Tibial nerve (tissue), 4 donors: ENCODE data around the gene ODAD3. TPM values are rescaled to one million over a fixed set of nuclear protein-coding genes. Genes with fewer than 3 reads are reported as not detected.

ENCODE experiments used
- DNase-seq, 2 donors: peaks; one replicate each; pipeline ENCODE4 v3.0.0-alpha.2; 2019; ENCODE audit warnings: low spot score in 2 of 2
- H3K27ac ChIP-seq, 4 donors: fragments of 200-600 bp; sonication (generic) in 3 of 4; one replicate each; pipeline ENCODE4 v1.5.1; 2017 to 2019; ENCODE audit warnings: mild to moderate bottlenecking in 1 of 4
- H3K27me3 ChIP-seq, 2 donors: fragments of 200-600 bp; sonication (generic) in 1 of 2; one replicate each; pipeline versions ENCODE4 v1.5.1 to v1.6.0; 2017 to 2019
- H3K36me3 ChIP-seq, 3 donors: fragments of 200-600 bp; sonication (generic); one replicate each; pipeline ENCODE4 v1.5.1; 2018 to 2019
- H3K4me1 ChIP-seq, 4 donors: fragments of 200-600 bp; sonication (generic) in 3 of 4; one replicate each; pipeline ENCODE4 v1.5.1; 2017 to 2019
- H3K4me3 ChIP-seq, 4 donors: fragments of 200-600 bp; sonication (generic) in 3 of 4; one replicate each; pipeline ENCODE4 v1.5.1; 2017 to 2019; ENCODE audit warnings: mild to moderate bottlenecking in 1 of 4, moderate library complexity in 1 of 4
- H3K9me3 ChIP-seq, 4 donors: fragments of 200-600 bp; sonication (generic) in 3 of 4; one replicate each; pipeline ENCODE4 v1.5.1; 2017 to 2019
- EP300 ChIP-seq, 2 donors: sonication (generic); formaldehyde crosslinking; IDR thresholded peaks; one replicate each; pipeline ENCODE4 v1.6.1; 2017; ENCODE audit warnings: antibody characterized with exemption in 2 of 2, mild to moderate bottlenecking in 1 of 2
- POLR2A ChIP-seq, 2 donors: fragments of 450-650 bp; IDR thresholded peaks; one replicate each; pipeline ENCODE4 v1.6.1; 2017; ENCODE audit warnings: antibody characterized with exemption in 2 of 2, mild to moderate bottlenecking in 2 of 2, moderate library complexity in 2 of 2
- WGBS, 2 donors: methylation state at CpG; one replicate each; pipeline ENCODE4 v1.1.5; 2018; 5-methylcytosine and 5-hydroxymethylcytosine counted together
- total RNA-seq, 4 donors: library from RNA; depleted of rRNA; stranded (reverse); fragments of >200 nt; gene quantifications; one replicate each; pipeline ENCODE4 v1.1.0, GENCODE V29; 2016
- TF ChIP-seq, protein P1 (sequence below), 5 experiments: fragments of 200-600 bp in 3 of 5; fragments of 450-650 bp in 2 of 5; sonication (generic) in 3 of 5; IDR thresholded peaks; one replicate each; pipeline ENCODE4 v1.5.1; 2016 to 2019; ENCODE audit warnings: antibody characterized with exemption in 5 of 5, mild to moderate bottlenecking in 3 of 5, moderate library complexity in 2 of 5

The ODAD3 gene
- total RNA-seq, 4 donors from 2014 or later, result 0.42 to 1.3 TPM; not detected in 2

DNA sequence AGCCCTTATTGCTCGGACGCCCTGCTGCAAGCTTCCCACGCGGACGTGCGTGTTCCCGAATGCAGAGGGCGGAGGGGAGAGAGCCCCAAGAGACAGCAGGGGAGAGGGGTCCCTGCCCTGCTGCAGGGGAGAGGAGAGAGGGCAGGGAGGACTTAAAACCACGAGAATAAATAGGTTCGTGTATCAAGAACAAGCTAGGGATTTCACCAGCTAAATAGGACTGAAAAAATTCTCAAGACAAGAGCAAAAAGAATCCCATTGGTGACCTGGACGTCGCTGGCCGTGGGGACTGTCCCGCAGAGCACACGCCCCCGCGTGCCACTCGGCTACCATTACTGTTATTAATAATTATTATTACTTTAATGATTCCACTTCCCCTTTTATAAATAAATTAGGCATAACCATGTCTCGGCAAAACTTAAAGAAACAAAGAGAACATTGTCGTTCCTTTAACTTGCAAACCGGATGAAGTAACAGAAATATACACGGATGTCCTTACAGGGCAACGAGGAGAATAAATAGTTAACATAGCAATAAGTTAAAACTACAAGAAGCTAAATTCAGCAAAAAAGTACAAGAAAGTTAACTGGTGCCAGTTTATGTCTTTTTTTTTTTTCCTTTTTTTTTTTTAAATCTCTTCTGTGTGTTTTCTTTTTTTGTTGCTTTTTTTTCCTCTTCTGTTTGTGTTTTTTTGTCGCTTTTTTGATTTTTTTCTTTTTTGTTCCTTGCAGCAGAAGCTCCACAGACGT lies 17.1 kb upstream of the ODAD3 start:
- Histone ChIP-seq H3K4me3 (no peak overlapping the region), H3K4me1 (peaks cover 0 to 16% (median 2%) of the 10 kb centered on the region in 4 donors), H3K36me3 (peaks cover 0 to 41% (median 7%) of the 10 kb centered on the region in 3 donors), H3K9me3 (no peaks in the 10 kb centered on the region), H3K27me3 (peaks cover 0 to 17% of the 10 kb centered on the region in 2 donors), H3K27ac (no peak overlapping the region)
- 13 to 16% methylated on average over 25 of the region's 25 CpGs for WGBS, 2 donors
- DNase-seq, result no peak
- TF ChIP-seq, protein P1, sequence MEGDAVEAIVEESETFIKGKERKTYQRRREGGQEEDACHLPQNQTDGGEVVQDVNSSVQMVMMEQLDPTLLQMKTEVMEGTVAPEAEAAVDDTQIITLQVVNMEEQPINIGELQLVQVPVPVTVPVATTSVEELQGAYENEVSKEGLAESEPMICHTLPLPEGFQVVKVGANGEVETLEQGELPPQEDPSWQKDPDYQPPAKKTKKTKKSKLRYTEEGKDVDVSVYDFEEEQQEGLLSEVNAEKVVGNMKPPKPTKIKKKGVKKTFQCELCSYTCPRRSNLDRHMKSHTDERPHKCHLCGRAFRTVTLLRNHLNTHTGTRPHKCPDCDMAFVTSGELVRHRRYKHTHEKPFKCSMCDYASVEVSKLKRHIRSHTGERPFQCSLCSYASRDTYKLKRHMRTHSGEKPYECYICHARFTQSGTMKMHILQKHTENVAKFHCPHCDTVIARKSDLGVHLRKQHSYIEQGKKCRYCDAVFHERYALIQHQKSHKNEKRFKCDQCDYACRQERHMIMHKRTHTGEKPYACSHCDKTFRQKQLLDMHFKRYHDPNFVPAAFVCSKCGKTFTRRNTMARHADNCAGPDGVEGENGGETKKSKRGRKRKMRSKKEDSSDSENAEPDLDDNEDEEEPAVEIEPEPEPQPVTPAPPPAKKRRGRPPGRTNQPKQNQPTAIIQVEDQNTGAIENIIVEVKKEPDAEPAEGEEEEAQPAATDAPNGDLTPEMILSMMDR (IDR thresholded peaks at IDR 0.05), result no peak
- TF ChIP-seq EP300 (IDR thresholded peaks at IDR 0.05) (no peak), POLR2A (IDR thresholded peaks at IDR 0.05) (no peak)

DNA sequence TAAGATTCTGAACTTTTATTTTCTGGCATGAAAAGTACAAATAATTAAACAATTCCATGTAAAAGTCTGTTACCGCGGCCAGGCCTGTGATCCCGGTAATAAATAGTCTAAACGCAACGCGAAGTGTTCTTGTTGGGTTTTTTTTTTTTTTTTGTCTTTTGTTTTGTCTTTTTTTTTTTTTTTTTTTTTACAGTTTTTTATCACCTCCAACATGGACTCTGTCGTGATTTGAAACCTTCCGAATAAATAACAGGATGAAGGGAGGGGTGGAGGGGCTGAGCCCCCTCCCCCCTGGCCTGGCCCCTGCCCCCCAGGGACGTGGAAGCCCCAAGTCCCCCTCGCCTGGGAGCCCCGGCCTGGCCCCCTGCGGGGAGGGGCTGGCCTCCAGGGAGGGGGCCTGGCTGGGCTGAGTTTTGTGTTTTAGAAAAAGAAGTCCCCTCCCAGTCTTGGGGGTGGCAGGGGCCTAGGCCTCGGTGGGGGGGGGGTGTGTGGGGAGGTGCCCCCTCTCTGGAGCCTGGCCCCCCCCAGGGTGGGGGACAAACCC lies 16.5 kb upstream of the ODAD3 start:
- peaks cover 0 to 17% of the 10 kb centered on the region in 2 donors for H3K27me3 ChIP-seq
- H3K27ac ChIP-seq, result no peak overlapping the region
- 22 to 26% methylated on average over 11 to 13 of the region's 13 CpGs for WGBS, 2 donors
- TF ChIP-seq, protein P1 (IDR thresholded peaks at IDR 0.05), result no peak
- TF ChIP-seq EP300 (IDR thresholded peaks at IDR 0.05) (no peak), POLR2A (IDR thresholded peaks at IDR 0.05) (no peak)
- DNase-seq, result no peak
- no peak overlapping the region for H3K4me3 ChIP-seq
- H3K4me1 ChIP-seq, result peaks cover 0 to 16% (median 2%) of the 10 kb centered on the region in 4 donors
- no peaks in the 10 kb centered on the region for H3K9me3 ChIP-seq
- peaks cover 0 to 47% (median 10%) of the 10 kb centered on the region in 3 donors for H3K36me3 ChIP-seq

DNA sequence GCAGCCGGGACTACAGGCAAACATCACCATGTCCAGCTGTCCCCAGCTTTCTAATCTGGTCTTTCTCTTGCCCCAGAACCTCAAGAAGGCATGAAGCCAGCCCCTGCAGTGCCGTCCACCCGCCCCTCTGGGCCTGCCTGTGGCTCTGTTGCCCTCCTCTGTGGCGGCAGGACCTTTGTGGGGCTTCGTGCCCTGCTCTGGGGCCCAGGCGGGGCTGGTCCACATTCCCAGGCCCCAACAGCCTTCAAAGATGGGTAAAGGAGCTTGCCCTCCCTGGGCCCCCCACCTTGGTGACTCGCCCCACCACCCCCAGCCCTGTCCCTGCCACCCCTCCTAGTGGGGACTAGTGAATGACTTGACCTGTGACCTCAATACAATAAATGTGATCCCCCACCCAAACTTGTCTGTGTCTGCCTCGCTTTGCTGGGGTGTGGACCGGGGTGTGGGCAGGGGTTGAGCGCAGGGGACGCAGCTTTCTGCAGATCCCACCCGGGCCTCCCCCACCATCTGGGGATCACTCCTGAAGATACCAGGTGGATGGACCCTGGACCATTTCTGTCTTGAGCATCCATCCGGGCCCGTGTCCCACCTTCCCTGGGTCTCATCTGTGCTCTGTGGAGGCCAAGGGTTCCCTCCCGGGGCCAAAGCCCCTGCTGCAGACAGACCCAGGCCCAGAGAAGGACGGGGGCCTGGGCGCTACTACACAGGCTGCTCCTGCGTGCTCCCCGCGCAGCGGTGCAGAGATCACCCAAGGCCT lies 15.8 kb upstream of the ODAD3 start:
- 78 to 80% methylated on average over 20 to 21 of the region's 21 CpGs for WGBS, 2 donors
- no peak for TF ChIP-seq EP300 (IDR thresholded peaks at IDR 0.05)
- TF ChIP-seq, protein P1 (IDR thresholded peaks at IDR 0.05), result no peak
- no peak for TF ChIP-seq POLR2A (IDR thresholded peaks at IDR 0.05)
- no peak overlapping the region for H3K4me3 ChIP-seq
- H3K27ac ChIP-seq, result no peak overlapping the region
- H3K27me3 ChIP-seq, result peaks cover 0 to 17% of the 10 kb centered on the region in 2 donors
- H3K9me3 ChIP-seq, result no peaks in the 10 kb centered on the region
- H3K4me1 ChIP-seq, result peaks cover 0 to 16% (median 2%) of the 10 kb centered on the region in 4 donors
- DNase-seq, result no peak
- H3K36me3 ChIP-seq, result peaks cover 0 to 54% (median 10%) of the 10 kb centered on the region in 3 donors

DNA sequence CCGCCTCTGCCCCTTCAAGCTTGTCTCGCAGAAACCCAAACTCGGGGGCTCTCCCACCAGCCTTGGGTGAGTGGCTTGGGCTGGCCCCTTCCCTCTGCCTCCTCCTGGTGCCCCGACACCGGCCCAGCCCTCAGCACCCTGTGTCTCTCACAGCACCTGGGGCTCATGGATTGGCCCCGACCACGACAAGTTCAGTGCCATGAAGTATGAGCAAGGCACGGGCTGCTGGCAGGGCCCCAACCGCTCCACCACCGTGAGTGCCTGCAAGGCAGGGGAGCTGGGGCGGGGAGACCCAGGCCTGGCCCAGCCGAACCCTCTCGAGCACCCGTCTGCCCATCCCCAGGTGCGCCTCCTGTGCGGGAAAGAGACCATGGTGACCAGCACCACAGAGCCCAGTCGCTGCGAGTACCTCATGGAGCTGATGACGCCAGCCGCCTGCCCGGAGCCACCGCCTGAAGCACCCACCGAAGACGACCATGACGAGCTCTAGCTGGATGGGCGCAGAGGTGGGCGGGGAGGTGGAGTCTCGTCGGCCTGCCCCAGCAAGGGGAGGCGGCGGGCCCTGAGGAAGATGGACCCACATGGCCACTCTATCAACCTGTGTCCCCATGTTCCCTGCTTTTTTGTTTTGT lies 14.1 kb upstream of the ODAD3 start:
- H3K9me3 ChIP-seq, result no peaks in the 10 kb centered on the region
- peaks cover 0 to 71% (median 13%) of the 10 kb centered on the region in 3 donors for H3K36me3 ChIP-seq
- no peak overlapping the region for H3K27ac ChIP-seq
- no peak for TF ChIP-seq EP300 (IDR thresholded peaks at IDR 0.05)
- 93% methylated on average over 27 of the region's 31 CpGs for WGBS, 2 donors
- H3K27me3 ChIP-seq, result peaks cover 0 to 17% of the 10 kb centered on the region in 2 donors
- no peak for DNase-seq
- H3K4me1 ChIP-seq, result peaks cover 0 to 16% (median 2%) of the 10 kb centered on the region in 4 donors
- H3K4me3 ChIP-seq, result no peak overlapping the region

DNA sequence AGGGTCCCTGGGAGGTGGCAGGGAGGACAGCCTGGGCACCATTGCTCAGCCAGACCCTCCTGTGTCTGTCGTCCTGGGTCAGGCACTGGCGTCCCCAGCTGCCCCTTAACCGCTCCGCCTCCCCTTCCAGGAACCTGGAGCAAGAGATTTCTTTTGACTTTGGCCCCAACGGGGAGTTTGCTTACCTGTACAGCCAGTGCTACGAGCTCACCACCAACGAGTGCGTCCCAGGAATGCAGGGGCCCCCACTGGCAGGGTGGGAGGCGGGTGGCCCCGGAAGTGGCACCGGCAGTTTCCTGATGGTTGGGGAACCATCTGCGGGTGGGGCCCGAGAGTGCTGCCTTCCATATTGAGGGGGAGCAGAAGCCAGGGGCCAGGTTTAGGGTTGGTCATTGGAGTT lies 13.5 kb upstream of the ODAD3 start:
- H3K36me3 ChIP-seq, result peaks cover 0 to 77% (median 13%) of the 10 kb centered on the region in 3 donors

More for the DNA sequence above, 13.5 kb upstream of the ODAD3 start:
- TF ChIP-seq, protein P1 (IDR thresholded peaks at IDR 0.05), result no peak
- TF ChIP-seq EP300 (IDR thresholded peaks at IDR 0.05) (no peak), POLR2A (IDR thresholded peaks at IDR 0.05) (no peak)
- Histone ChIP-seq H3K27me3 (peaks cover 0 to 14% of the 10 kb centered on the region in 2 donors), H3K4me3 (no peak overlapping the region), H3K27ac (no peak overlapping the region), H3K9me3 (no peaks in the 10 kb centered on the region), H3K4me1 (peaks cover 0 to 16% (median 2%) of the 10 kb centered on the region in 4 donors)
- no peak for DNase-seq
- WGBS, 2 donors, result 86 to 94% methylated on average over 5 to 9 of the region's 13 CpGs
